GM12865 (cell line): ENCODE measurements around the gene GPR12.

Experiments used
- DNase-seq: peaks from one replicate; pipeline ENCODE4 v3.0.0; 2010; ENCODE audit warnings: low read depth
- H3K4me3 ChIP-seq: 2 replicates; pipeline ENCODE4 v1.5.1; 2011; ENCODE audit warnings: mild to moderate bottlenecking, low read depth, low read length, control low read depth
- CTCF ChIP-seq: IDR thresholded peaks from 2 replicates; pipeline ENCODE4 v1.5.1; 2011; ENCODE audit warnings: low read length, control low read depth, low read depth, inconsistent platforms; ENCODE audit not compliant: insufficient read depth; ENCODE audit errors: missing control alignments

GPR12 gene

GRCh38 chr13:26706381-26706780, 54.2 kb downstream of the GPR12 start:
- no peak for TF ChIP-seq CTCF
- DNase-seq = no peak
- no peak overlapping the region for H3K4me3 ChIP-seq

- TF ChIP-seq CTCF = no peak
- H3K4me3 ChIP-seq = no peak overlapping the region
Measured at GRCh38 chr13:26705536-26705935, 55.0 kb downstream of the GPR12 start.

More at GRCh38 chr13:26705536-26705935, 55.0 kb downstream of the GPR12 start:
- no peak for DNase-seq
